GM19240 (cell line): ENCODE data around the gene ADARB2.
"Not testable (repeated sequence)": the region's sequence is repeated elsewhere in the genome, so short reads cannot be mapped to it uniquely, and the experiment has no call there.

Experiments used
- DNase-seq: peaks from one replicate; pipeline ENCODE4 v3.0.0; 2011; ENCODE audit warnings: low spot score; ENCODE audit not compliant: insufficient read length

The ADARB2 gene

GRCh38 chr10:1400101-1401070, 336.9 kb downstream of the ADARB2 start:
- DNase-seq: no peak

- no peak for DNase-seq
Observed at GRCh38 chr10:1399431-1400100, 337.8 kb downstream of the ADARB2 start.

GRCh38 chr10:1398626-1399410, 338.5 kb downstream of the ADARB2 start:
- DNase-seq: no peak

GRCh38 chr10:1398116-1398515, 339.2 kb downstream of the ADARB2 start:
- not testable (repeated sequence) for DNase-seq

- no peak for DNase-seq
Observed at GRCh38 chr10:1396297-1396635, 341.1 kb downstream of the ADARB2 start.

- no peak for DNase-seq
Observed at GRCh38 chr10:1395481-1396296, 341.6 kb downstream of the ADARB2 start.

- DNase-seq: no peak
Observed at GRCh38 chr10:1395025-1395480, 342.3 kb downstream of the ADARB2 start.

GRCh38 chr10:1394155-1394912, 343.0 kb downstream of the ADARB2 start:
- no peak for DNase-seq

GRCh38 chr10:1393481-1393880, 343.8 kb downstream of the ADARB2 start:
- DNase-seq: no peak

GRCh38 chr10:1392127-1392526, 345.2 kb downstream of the ADARB2 start:
- DNase-seq: no peak

- DNase-seq: no peak
Observed at GRCh38 chr10:1390200-1390599, 347.1 kb downstream of the ADARB2 start.

- no peak for DNase-seq
Observed at GRCh38 chr10:1384026-1384425, 353.3 kb downstream of the ADARB2 start.

GRCh38 chr10:1382711-1383110, 354.6 kb downstream of the ADARB2 start:
- DNase-seq: no peak

- DNase-seq: no peak
Observed at GRCh38 chr10:1381339-1381738, 356.0 kb downstream of the ADARB2 start.

GRCh38 chr10:1380088-1380671, 357.1 kb downstream of the ADARB2 start:
- DNase-seq: no peak

GRCh38 chr10:1379601-1380000, 357.7 kb downstream of the ADARB2 start:
- no peak for DNase-seq

GRCh38 chr10:1378473-1378872, 358.9 kb downstream of the ADARB2 start:
- no peak for DNase-seq

GRCh38 chr10:1377740-1378397, 359.5 kb downstream of the ADARB2 start:
- no peak for DNase-seq

- no peak for DNase-seq
Observed at GRCh38 chr10:1377231-1377630, 360.1 kb downstream of the ADARB2 start.
